GM21360 (cell line): ENCODE measurements around the gene CAPN14.

ENCODE experiments used
- ATAC-seq: cut with Tn5 transposase; IDR thresholded peaks from one replicate; pipeline ENCODE4 v1.9.1; 2021; ENCODE audit warnings: mild to moderate bottlenecking, moderate library complexity; ENCODE audit not compliant: unreplicated experiment

Gene CAPN14

DNA sequence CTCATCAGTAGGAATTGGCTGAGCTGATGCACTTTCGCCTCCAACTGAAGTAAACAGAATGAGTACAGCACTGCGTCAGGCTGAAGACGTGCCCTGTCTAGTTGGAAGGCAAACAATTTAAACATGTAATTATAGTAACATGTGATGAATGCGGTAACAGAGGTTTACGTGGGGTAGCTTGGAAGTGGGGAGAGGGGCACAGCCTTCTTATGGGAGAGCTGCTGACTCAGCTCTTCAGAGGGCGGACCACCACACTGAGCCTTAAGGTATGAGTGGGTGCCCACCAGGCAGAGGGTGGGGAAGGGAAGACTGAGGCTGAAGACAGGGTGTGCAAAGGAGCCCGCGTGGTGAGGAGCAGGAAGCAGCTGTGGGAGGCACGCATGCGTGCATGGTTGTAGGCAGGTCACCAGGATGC lies 10.4 kb upstream of the CAPN14 start:
- ATAC-seq: no peak

GRCh38 chr2:31227110-31227509 lies 9.8 kb upstream of the CAPN14 start:
- ATAC-seq: no peak

DNA sequence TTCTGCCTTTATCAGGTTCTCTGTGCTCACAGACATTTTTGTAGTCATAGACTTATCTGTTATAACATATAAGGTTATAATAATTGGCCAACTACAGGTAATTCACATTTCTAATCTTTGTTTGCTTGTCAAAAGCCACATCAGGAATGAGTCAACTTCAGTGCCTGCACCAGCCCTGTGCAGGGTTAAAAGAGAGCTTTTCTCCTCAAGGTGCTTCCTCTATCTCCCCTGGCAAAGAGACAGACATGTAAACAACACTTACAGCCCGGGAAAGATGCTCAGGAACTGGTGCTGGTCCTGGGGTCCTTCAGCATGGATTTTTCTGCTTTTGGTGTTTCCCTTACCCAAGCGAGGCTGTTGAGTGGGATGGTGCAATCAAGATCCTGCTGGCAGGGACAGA lies 9.0 kb upstream of the CAPN14 start:
- ATAC-seq: no peak

- no peak for ATAC-seq
Observed at GRCh38 chr2:31223749-31224148, 6.4 kb upstream of the CAPN14 start.

GRCh38 chr2:31223026-31223425 lies 5.7 kb upstream of the CAPN14 start:
- ATAC-seq: no peak

DNA sequence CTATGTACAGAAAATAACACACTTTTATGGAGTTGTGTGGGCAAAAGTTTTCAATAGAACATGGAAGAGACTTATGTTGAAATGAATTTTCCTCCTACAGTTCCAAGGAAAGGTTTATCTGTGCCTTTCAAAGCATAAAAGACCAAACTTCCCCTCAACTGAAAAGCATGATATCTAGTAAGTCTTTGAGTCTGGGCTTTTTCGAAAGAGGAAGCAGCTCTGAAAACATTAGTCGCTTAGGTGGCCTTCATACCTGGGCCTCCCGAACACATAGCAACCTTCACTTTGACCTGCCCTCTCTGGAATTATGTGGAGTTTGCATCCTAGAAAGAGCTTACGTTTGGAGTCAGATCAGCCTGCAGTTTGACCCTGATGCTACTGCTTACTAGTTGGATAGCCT lies 4.8 kb upstream of the CAPN14 start:
- no peak for ATAC-seq

DNA sequence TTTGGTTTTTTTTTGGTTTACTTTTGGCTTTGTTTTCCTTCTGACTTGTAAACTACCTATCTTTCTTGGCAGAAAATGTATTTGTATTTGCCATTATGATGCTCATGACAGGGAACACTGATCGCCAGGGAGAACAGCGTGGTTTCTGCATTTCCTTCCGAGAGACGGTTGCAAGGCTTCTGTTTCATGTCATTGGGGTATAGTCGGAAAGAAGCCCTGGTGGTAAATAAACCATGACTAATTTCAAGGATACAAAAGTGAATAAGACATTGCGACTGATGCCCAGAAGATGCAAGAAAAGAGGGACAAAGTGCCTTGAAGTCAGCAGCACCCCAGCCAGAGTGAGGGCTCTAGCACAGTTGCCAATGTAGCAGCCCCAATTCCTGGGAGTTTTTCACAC lies 4.2 kb upstream of the CAPN14 start:
- no peak for ATAC-seq

- ATAC-seq: peak; percentile 74
Observed at GRCh38 chr2:31219131-31219969, 2.0 kb upstream of the CAPN14 start.

DNA sequence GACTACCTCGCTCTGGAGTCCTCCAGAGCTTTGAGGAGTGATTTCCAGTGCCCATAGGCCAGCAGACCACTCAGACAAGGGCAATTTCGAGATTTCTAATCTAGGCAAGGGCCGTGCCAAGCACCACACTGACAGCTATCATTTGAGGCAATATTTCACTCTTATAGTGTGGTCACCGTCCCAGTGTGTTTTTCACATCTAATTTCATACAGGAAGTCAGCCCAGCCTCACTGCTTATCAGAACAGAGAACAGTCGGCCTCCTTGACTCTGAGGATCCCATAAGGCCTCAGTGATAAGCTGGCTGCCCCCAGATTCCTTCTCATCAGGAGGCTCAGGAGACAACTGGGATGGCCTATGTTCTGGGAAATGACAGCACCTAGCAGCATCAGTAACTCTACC lies 581 bp downstream of the CAPN14 start:
- peak; percentile 38 for ATAC-seq

DNA sequence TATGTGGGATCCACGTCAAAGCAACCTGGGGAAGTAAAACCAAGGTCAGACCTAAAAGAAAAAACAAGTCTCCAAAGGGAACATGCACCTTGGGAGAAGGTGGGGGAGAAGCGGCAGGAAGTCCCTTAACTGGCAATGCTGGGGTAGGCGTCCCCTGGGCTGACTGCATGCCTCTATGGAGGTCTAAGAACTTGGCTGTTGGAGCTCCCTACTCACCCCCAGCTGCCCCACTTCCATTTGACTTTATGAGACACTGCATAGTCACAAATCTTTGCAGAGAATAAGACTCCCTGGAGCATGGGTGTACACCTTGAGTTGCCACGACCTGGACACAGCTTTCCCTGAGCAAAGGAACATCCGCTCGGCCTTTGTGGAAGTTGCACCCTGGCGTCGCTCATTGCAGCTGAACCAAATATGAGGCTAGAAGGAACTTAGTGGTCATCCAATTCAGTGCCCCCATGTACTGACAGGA lies 2.8 kb downstream of the CAPN14 start:
- ATAC-seq: no peak

- no peak for ATAC-seq
Observed at GRCh38 chr2:31213601-31214443, 3.5 kb downstream of the CAPN14 start.

DNA sequence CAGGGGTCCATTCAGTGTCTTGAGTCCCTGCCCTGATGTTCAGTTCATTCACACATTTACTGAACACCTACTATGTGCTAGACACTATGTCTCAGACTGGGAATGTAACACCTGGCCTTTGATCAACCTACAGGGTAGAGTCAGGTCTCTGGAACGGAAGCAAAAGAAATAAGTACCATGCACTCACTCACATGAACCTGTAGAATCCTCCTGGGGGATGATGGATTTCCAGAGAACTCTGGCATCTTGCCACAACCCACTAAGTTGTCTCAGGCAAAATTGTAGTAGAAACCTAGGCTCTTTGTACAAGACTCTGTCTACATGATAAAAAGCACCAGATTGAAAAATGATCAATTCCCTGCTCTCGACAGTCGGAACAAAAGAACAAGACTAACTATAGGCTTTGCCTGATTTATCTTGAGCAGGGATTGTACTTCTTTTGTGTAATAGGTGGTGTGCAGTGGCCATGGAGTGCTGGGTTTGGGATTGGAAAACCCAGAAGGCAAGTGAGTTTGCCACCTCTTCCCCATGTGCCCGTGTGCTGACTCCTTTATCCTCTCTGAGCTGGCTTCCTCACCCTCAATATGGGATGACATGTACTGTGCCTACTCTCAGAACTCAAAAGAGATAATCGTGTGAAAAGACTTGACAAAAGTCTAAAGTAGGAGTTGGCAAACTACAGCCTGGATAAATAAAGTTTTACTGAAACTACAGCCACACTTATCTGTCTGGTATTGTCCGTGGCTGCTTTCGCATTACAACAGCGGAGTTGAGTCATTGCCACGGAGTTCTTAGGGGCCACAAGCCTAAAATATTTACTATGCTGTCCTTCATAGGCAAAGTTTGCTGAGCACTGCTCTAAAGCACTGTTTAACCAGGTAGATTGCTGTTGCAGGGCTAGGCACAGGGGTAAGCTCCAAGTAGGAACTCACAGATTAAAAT lies 4.4 kb downstream of the CAPN14 start:
- ATAC-seq: no peak

DNA sequence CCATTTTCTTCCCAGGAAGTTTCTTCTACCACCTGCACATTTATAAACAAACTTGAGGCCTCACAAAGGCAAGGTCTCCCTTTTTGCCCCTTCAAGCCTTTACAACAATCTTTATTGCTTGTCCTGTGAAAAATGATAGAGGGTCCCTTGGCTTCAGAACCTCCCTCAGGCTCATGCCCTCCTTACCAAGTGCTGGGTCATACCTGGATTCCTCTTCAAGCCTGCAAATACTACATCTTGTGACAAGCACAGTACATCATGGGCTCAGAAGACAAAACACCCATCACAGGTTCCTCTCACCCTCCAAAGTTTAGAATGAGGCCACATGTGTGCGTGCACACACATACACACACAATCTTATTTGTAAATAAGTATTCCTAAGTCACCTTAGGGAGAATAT lies 9.1 kb downstream of the CAPN14 start:
- ATAC-seq: no peak

GRCh38 chr2:31207790-31208189 lies 9.5 kb downstream of the CAPN14 start:
- ATAC-seq: no peak

- no peak for ATAC-seq
Observed at GRCh38 chr2:31205613-31206012, 11.7 kb downstream of the CAPN14 start.

GRCh38 chr2:31205186-31205585 lies 12.1 kb downstream of the CAPN14 start:
- no peak for ATAC-seq

GRCh38 chr2:31204783-31205182 lies 12.5 kb downstream of the CAPN14 start:
- no peak for ATAC-seq

GRCh38 chr2:31203916-31204315 lies 13.4 kb downstream of the CAPN14 start:
- ATAC-seq: no peak

- no peak for ATAC-seq
Observed at GRCh38 chr2:31202833-31203232, 14.5 kb downstream of the CAPN14 start.

GRCh38 chr2:31202041-31202440 lies 15.3 kb downstream of the CAPN14 start:
- ATAC-seq: no peak

DNA sequence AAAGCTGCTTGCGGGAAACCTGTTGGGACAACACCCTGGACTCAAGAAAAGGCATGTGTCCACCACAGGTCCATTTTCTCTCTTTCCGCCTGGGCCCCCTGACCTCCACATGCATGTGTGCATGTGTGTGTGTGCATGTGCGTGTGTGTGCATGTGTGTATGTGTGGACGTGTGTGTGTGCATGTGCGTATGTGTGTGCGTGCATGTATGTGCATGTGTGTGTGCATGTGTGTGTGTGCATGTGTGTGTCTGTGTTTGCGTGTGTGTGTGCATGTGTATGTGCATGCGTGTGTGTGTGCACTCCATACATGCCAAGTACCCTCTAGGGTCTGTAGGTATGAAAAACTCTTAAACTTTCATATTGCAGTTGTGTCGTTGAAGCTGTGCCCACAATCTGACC lies 16.3 kb downstream of the CAPN14 start:
- no peak for ATAC-seq
